Measurements from ENCODE around the gene NIM1K. TPM values are rescaled to one million over a fixed set of nuclear protein-coding genes. Genes with fewer than 3 reads are reported as not detected.

The NIM1K gene
- total and polyA plus RNA-seq, 2 of the 13 experiments (the other 11 are each of a cell fraction or from before 2014, with no cell fraction given): 0.04 TPM; not detected in 1

DNA sequence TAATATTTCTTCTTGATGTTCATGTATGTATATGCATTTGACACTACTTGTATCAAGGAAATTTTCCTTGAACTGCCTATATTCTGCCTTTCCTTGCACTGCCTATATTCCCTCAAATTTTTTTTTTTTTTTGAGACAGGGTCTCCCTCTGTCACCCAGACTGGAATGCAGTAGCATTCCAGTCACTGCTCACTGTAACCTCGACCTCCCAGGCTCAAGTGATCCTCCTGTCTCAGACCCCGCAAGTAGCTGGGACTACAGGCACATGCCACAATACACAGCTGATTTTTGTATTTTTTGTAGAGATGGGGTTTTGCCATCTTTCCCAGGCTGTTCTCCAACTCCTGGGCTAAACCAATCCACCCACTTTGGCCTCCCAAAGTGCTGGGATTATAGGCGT lies 117.1 kb downstream of the NIM1K start:
- Histone ChIP-seq H4K20me1 (ENCODE audit: insufficient read depth, low read length) (peaks cover 88% of the 10 kb centered on the region), H3K27me3 (ENCODE audit: control insufficient read depth in 1 of 2, insufficient read depth in 2 of 2, low read length in 2 of 2) (no peaks in the 10 kb centered on the region; a peak in 1 of 5 replicates), H3K9ac (ENCODE audit: insufficient read depth, low read depth, low read length) (peak overlapping the region; percentile 97; the same call in 1 of the 2 replicates), H3K27ac (ENCODE audit: extremely low read length, insufficient read depth, low read length) (peak overlapping the region; percentile 13), H3K9me3 (ENCODE audit: low read length) (no peaks in the 10 kb centered on the region), H3K4me1 (ENCODE audit: insufficient read depth, low read length) (peaks cover 69% of the 10 kb centered on the region), H2AFZ (ENCODE audit: low read length) (no peak overlapping the region), H3K36me3 (replicated peaks in 1 of 2; ENCODE audit: control insufficient read depth in 1 of 2, insufficient read depth in 2 of 2, low read length in 2 of 2) (peaks cover 0 to 11% of the 10 kb centered on the region in 2 experiments; a peak in 3 of 5 replicates), H3K4me2 (ENCODE audit: low read depth, low read length) (peak overlapping the region; percentile 85), H3K4me3 (replicated peaks in 1 of 3; ENCODE audit: insufficient read depth in 1 of 3, low read depth in 2 of 3, low read length in 3 of 3) (peak overlapping the region in 2 of 3 experiments; percentile 88 to 98; a peak in 4 of 6 replicates), H3K79me2 (ENCODE audit: insufficient read depth, low read length) (peaks cover 87% of the 10 kb centered on the region)
- WGBS (ENCODE audit: low lambda C conversion rate): 59% methylated on average over 3 of the region's 3 CpGs
- DNase-seq (ENCODE audit: low spot score) (no peak), ATAC-seq (no peak), FAIRE-seq (no peak)
- 0 out of 2 replicates have a peak, but pooled peaks have one; percentile 59 for TF ChIP-seq ZFP36L1 (CRISPR knock-in tag; IDR thresholded peaks at IDR 0.05)
- TF ChIP-seq TAF1 (CRISPR knock-in tag; IDR thresholded peaks at IDR 0.05): no peak
- ChIA-PET POLR2A (interaction anchor here (0.7 kb wide), 1 partner anchor 188 kb away, joined by 3 read pairs; the partner anchor contains the start of gene ZNF131), CTCF (ENCODE audit: low intra/inter-chr PET ratio, low total read pairs) (no interaction called here)
- BruUV-seq (replicated peaks): no TSS peak
- in situ Hi-C loops (cut with HindIII; ENCODE audit: extremely low pct_ligation_motif_present, low pct_unique_long_range_greater_than_20kb): no loop called here
- intact Hi-C loops (cut with micrococcal nuclease; ENCODE audit: unreplicated experiment): loop anchor here (10.0 kb wide), 1 partner anchor 204 kb away; no protein-coding TSS in a partner anchor

- no peak for FAIRE-seq
- TF ChIP-seq, protein P1, sequence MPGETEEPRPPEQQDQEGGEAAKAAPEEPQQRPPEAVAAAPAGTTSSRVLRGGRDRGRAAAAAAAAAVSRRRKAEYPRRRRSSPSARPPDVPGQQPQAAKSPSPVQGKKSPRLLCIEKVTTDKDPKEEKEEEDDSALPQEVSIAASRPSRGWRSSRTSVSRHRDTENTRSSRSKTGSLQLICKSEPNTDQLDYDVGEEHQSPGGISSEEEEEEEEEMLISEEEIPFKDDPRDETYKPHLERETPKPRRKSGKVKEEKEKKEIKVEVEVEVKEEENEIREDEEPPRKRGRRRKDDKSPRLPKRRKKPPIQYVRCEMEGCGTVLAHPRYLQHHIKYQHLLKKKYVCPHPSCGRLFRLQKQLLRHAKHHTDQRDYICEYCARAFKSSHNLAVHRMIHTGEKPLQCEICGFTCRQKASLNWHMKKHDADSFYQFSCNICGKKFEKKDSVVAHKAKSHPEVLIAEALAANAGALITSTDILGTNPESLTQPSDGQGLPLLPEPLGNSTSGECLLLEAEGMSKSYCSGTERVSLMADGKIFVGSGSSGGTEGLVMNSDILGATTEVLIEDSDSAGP (CRISPR knock-in tag; IDR thresholded peaks at IDR 0.05; ENCODE audit: borderline replicate concordance): no peak
- TF ChIP-seq KAT7 (CRISPR knock-in tag; IDR thresholded peaks at IDR 0.05; ENCODE audit: borderline replicate concordance) (peak; percentile 53; the same call in 1 of the 2 replicates), GTF2F1 (IDR thresholded peaks at IDR 0.05; ENCODE audit: low read length) (no peak), REPIN1 (CRISPR knock-in tag; IDR thresholded peaks at IDR 0.05; ENCODE audit: borderline replicate concordance, low read depth) (0 out of 2 replicates have a peak, but pooled peaks have one; percentile 13), TBP (CRISPR knock-in tag; IDR thresholded peaks at IDR 0.05) (no peak), CBX2 (IDR thresholded peaks at IDR 0.05; ENCODE audit: low read depth, low read length) (no peak), CBX2 (CRISPR knock-in tag; IDR thresholded peaks at IDR 0.05; ENCODE audit: low read depth) (no peak), RBFOX2 (IDR thresholded peaks at IDR 0.05; ENCODE audit: low read depth, low read length) (peak; percentile 74), AKNA (CRISPR knock-in tag; IDR thresholded peaks at IDR 0.05; ENCODE audit: borderline replicate concordance) (no peak)
Measured at GRCh38 chr5:43309637-43310036, 117.6 kb downstream of the NIM1K start.

More at GRCh38 chr5:43309637-43310036, 117.6 kb downstream of the NIM1K start:
- POLR2A ChIA-PET: interaction anchor here (0.7 kb wide), 1 partner anchor 189 kb away, joined by 3 read pairs; the partner anchor contains the start of gene ZNF131
- Histone ChIP-seq H4K20me1 (ENCODE audit: insufficient read depth, low read length) (peaks cover 83% of the 10 kb centered on the region), H3K79me2 (ENCODE audit: insufficient read depth, low read length) (peaks cover 84% of the 10 kb centered on the region), H3K4me2 (ENCODE audit: low read depth, low read length) (peak overlapping the region; percentile 85), H3K9me3 (ENCODE audit: low read length) (no peaks in the 10 kb centered on the region), H3K9ac (ENCODE audit: insufficient read depth, low read depth, low read length) (peak overlapping the region; percentile 97), H3K27ac (ENCODE audit: extremely low read length, insufficient read depth, low read length) (peak overlapping the region; percentile 13), H3K4me1 (ENCODE audit: insufficient read depth, low read length) (peaks cover 69% of the 10 kb centered on the region), H3K4me3 (replicated peaks in 1 of 3; ENCODE audit: insufficient read depth in 1 of 3, low read depth in 2 of 3, low read length in 3 of 3) (peak overlapping the region in 2 of 3 experiments; percentile 88 to 98; a peak in 4 of 6 replicates), H3K27me3 (ENCODE audit: control insufficient read depth in 1 of 2, insufficient read depth in 2 of 2, low read length in 2 of 2) (no peaks in the 10 kb centered on the region; a peak in 1 of 5 replicates), H2AFZ (ENCODE audit: low read length) (no peak overlapping the region), H3K36me3 (replicated peaks in 1 of 2; ENCODE audit: control insufficient read depth in 1 of 2, insufficient read depth in 2 of 2, low read length in 2 of 2) (peaks cover 0 to 6% of the 10 kb centered on the region in 2 experiments; a peak in 3 of 5 replicates)
- intact Hi-C loops (cut with micrococcal nuclease; ENCODE audit: unreplicated experiment): loop anchor here (5.0 to 10.0 kb wide), 3 partner anchors 173 to 205 kb away; partner anchors contain the start of genes TMEM267 and ZNF131
- no TSS peak for BruUV-seq (replicated peaks)
- in situ Hi-C loops (cut with HindIII; ENCODE audit: extremely low pct_ligation_motif_present, low pct_unique_long_range_greater_than_20kb): no loop called here
- CTCF ChIA-PET (ENCODE audit: low intra/inter-chr PET ratio, low total read pairs): no interaction called here
- no peak for DNase-seq (ENCODE audit: low spot score)
- ATAC-seq: no peak
